Vagina (tissue), 2 donors: ENCODE measurements around the gene TOLLIP.

Source experiments
- POLR2A ChIP-seq, 2 donors: fragments of 450-650 bp; IDR thresholded peaks; one replicate each; pipeline ENCODE4 v1.6.1; 2017; ENCODE audit warnings: antibody characterized with exemption in 2 of 2, mild to moderate bottlenecking in 2 of 2, moderate library complexity in 2 of 2
- POLR2AphosphoS5 ChIP-seq, 2 donors: sonication (generic); formaldehyde crosslinking; IDR thresholded peaks; one replicate each; pipeline ENCODE4 v1.9.0; 2017; ENCODE audit warnings: antibody characterized with exemption in 2 of 2, mild to moderate bottlenecking in 2 of 2, low read depth in 1 of 2; ENCODE audit not compliant: insufficient read depth in 1 of 2
- TF ChIP-seq, protein P1 (sequence below), 3 experiments: fragments of 450-650 bp in 2 of 3; fragments of 200-600 bp in 1 of 3; sonication (generic) in 1 of 3; IDR thresholded peaks; one replicate each; pipeline ENCODE4 v1.5.1; 2017 to 2019; ENCODE audit warnings: antibody characterized with exemption in 3 of 3, mild to moderate bottlenecking in 2 of 3, moderate library complexity in 2 of 3

DNA sequence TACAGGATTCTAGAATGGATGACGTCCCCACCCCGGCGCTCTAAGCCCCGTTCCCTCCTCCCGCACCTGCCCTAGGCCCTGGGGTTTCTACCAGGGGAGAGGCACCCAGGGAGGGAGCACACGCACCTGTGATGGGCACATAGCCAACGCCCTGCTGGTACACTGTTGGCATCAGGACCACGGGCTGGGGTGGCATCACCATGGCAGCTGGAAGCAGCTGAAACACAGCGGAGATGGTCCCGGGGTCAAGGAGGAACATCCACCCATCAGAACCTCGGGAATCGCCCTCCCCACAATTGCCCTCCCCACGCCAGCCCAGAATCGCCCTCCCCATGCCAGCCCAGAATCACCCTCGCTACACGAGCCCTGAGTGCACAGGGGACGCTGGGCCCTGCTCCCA lies 23.6 kb downstream of the TOLLIP start:
- no peak for TF ChIP-seq POLR2A (IDR thresholded peaks at IDR 0.05)
- TF ChIP-seq, protein P1, sequence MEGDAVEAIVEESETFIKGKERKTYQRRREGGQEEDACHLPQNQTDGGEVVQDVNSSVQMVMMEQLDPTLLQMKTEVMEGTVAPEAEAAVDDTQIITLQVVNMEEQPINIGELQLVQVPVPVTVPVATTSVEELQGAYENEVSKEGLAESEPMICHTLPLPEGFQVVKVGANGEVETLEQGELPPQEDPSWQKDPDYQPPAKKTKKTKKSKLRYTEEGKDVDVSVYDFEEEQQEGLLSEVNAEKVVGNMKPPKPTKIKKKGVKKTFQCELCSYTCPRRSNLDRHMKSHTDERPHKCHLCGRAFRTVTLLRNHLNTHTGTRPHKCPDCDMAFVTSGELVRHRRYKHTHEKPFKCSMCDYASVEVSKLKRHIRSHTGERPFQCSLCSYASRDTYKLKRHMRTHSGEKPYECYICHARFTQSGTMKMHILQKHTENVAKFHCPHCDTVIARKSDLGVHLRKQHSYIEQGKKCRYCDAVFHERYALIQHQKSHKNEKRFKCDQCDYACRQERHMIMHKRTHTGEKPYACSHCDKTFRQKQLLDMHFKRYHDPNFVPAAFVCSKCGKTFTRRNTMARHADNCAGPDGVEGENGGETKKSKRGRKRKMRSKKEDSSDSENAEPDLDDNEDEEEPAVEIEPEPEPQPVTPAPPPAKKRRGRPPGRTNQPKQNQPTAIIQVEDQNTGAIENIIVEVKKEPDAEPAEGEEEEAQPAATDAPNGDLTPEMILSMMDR (IDR thresholded peaks at IDR 0.05) = no peak
- no peak for TF ChIP-seq POLR2AphosphoS5 (IDR thresholded peaks at IDR 0.05; ENCODE audit: insufficient read depth in 1 of 2, low read depth in 1 of 2)
